GM04504 (cell line): ENCODE results near the gene SIGLEC8.
A peak's percentile ranks its signal among the peaks of the same experiment; 100 is the strongest.
"Not testable (repeated sequence)": the region's sequence is repeated elsewhere in the genome, so short reads cannot be mapped to it uniquely, and the experiment has no call there.

Experiments
- DNase-seq: peaks from one replicate; pipeline ENCODE4 v3.0.0-alpha.2; 2012; ENCODE audit warnings: low read depth

The SIGLEC8 gene

GRCh38 chr19:51473009-51473707, 14.9 kb upstream of the SIGLEC8 start:
- DNase-seq, result peak; percentile 44

- DNase-seq, result no peak
Observed at GRCh38 chr19:51472607-51473006, 14.4 kb upstream of the SIGLEC8 start.

GRCh38 chr19:51471527-51471926, 13.3 kb upstream of the SIGLEC8 start:
- DNase-seq, result no peak

DNA sequence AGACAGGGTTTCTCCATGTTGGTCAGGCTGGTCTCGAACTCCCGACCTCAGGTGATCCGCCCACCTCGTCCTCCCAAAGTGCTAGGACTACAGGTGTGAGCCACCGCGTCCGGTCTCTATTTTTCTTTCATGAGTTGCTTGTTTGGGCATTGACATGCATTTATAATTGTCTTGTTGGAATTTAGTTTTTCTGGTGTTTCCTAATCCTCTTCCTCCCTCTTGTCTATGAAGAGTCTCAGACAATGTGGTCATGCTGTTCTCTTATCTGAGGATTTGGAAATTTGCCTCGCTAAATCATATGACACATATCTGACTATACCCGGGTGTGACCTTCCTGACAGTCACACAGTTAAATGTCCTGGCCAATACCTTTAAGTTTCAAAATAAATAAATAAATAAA, 12.7 kb upstream of the SIGLEC8 start:
- DNase-seq, result no peak

GRCh38 chr19:51469629-51470028, 11.4 kb upstream of the SIGLEC8 start:
- DNase-seq, result no peak

GRCh38 chr19:51469162-51469561, 10.9 kb upstream of the SIGLEC8 start:
- DNase-seq, result no peak

DNA sequence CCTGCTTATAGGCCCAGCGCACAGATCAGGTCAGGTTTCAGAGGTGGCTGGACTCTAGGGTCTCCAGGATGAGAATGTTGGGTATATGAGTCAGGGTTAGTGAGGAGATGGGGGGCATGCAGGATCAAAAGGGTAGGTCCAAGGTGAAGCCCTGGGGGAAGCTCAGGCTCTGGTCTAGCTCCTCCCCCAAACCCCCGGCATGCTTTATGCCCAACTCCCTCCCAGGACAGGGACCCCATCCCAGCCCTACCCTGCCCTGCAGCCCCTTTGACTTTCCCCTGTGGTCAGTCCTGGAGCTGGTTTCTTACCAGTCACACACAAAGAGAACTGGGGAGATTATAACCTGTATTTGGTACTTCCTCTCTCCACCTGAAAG, 10.3 kb upstream of the SIGLEC8 start:
- DNase-seq, result no peak

DNA sequence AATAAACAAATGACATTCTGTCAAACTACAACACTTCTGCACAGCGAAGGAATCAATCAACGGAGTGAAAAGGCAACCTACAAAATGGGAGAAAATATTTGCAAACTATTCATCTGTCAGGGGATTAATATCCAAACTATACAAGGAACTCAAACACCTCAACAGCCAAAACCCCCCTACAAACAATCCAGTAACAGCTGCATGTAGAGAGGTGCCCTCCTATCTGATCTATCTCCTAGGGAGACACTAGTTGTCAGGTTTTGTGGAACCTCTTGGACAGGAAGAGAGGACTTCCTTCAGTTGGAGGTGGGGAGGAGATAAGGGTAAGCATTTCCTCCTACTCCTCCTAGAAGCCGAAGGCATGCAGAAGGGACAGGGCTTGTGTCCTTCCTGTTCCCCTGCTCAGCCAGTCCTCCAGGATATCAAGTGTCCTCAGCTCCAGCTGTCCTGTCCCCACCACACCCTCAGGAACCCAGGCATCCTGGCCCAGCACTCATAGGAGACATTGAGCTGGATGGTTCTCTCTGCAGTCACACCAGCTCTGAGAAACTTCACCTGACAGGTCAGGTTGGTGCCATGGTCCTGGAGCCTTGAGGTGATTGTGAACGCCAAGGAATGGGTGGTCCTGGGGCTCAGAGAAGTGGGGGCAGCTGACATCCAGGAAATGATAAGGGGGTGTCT, 9.8 kb upstream of the SIGLEC8 start:
- DNase-seq, result no peak

DNA sequence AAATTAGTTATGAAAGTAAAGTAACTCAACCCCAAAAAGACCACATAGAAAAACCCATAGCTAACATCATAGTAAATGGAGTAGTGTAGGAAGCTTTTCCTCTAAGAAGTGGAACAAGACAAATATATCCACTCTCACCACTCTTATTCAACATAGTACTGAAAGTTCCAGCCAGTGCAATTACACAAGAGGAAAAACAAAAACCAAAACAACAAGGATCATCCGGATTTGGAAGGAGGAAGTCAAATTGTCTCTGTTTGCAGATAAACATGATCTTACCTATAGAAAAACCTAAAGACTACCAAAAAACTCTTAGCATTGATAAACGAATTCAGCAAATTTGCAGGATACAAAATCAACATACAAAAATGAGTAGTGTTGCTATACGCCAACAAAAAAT, 8.5 kb upstream of the SIGLEC8 start:
- DNase-seq, result no peak

- DNase-seq, result not testable (repeated sequence)
Observed at GRCh38 chr19:51463976-51464581, 5.8 kb upstream of the SIGLEC8 start.

GRCh38 chr19:51462681-51463080, 4.4 kb upstream of the SIGLEC8 start:
- no peak for DNase-seq

GRCh38 chr19:51462276-51462675, 4.0 kb upstream of the SIGLEC8 start:
- no peak for DNase-seq

DNA sequence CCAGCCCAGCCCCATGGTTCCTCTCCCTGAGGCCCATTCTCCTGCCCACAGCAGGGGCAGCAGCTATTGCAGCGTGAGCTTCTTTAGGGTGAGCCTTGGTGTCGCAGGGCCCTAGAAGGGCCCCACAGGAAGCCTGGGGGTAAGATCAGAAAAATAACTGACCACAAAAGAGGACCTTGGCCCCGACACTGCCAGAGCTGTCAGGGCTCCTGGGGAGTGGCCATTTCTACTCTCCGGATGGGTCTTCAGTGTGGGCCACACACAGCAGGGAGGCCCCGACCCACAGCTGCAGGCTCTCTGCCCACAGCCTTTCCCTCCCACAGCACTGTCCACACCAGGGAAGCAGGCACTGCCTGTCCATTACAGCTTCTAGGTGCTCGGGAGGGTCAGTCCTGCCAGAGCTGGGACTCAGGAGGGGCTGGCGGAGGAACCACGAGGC, 3.5 kb upstream of the SIGLEC8 start:
- DNase-seq, result no peak

DNA sequence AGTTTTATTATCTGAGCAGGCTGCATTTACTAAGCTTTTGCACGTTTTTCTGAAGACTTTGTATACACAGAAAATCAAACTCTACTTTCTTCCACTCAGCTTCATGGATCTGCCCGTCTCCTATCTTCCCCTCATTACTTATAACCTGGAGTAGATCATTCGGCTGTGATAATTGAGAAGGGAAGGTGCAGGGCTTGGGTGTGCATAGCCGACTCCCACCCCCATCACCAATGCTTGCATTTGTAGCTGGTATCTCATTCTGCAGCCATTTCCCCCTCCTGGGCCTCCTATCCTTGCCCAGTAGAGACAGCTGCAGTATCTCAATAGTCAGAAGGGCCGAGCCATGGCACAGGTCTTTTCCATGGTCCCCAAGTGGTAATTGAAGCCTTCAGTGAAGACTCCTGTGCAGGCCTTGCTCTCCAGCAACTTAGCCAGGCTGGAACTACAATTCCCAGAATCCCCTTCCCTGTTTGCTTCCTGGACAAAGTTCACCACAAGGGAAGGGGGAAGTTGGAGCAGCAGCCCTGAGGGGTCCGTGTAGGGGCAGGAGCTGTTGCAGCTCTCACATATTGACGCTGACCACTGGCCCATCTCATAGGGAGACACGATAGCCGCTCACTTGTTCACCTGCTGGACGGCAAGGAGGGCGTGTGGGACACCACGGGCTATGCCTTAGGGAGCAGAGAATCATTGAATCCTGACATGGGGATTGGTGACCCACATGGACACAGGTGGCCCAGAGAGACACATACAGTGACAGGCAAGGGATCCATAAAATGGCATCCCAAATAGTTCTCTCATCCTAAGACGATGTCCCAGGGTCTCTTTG, 2.1 kb upstream of the SIGLEC8 start:
- no peak for DNase-seq

DNA sequence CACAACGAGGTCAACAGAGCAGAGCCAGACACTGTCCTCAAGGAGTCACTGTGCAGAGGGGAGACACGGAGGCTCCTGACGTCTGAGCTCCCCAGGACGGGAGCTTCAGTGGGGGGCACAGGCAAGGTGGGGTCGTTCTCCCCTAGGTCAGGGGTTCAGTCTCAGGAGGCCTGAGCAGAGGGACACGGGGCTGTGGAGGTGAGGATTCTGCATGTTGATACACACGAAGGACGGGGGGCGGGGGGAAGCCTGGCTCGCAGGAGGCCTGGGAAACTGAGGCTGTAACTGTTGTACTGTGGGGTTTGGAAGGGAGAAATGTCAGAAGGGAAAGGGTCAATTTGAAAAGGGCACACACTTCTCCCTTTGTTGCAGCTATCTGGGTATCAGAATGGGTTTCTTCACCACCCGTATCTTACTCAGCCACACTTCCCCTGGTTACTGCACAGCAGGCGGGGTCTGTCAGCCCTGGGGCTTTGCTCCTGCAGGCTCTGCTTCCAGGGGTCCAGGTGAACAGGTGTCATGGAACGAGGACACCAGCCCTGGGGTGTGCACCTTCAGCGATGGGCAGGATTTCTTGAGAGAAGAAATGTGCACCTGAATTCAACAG, 748 bp upstream of the SIGLEC8 start:
- no peak for DNase-seq

DNA sequence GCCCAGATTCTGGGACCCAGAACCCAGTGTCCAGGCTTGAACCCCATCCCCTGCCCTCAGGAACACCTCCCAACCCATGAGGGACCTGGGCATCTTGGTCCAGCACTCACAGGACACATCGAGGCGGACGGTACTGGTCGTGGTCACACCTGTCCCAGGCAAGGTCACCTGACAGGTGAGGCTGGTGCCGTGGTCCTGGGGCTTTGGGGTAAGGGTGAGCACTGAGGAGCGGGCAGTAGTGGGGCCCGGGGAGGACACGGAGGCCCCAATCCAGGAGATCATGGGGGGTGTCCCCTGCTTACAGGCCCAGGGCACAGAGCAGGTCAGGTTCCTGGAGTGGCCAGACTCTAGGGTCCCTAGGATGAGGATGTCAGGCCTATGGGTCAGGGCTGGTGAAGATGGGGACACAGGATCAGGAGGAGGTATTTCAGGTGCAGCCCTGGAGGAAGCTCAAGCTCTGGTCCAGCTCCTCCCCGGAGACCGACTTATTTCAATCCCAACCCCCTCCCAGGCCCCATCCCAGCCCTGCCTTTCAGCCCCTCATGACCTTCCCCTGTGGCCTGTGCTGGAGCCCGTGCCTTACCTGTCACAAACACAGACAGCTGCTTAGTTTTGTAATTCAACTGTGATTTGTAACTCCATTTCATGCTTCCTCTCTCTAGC, 772 bp downstream of the SIGLEC8 start:
- no peak for DNase-seq

GRCh38 chr19:51456541-51457290, 1.5 kb downstream of the SIGLEC8 start:
- DNase-seq, result no peak

GRCh38 chr19:51450730-51451307, 7.4 kb downstream of the SIGLEC8 start:
- no peak for DNase-seq

DNA sequence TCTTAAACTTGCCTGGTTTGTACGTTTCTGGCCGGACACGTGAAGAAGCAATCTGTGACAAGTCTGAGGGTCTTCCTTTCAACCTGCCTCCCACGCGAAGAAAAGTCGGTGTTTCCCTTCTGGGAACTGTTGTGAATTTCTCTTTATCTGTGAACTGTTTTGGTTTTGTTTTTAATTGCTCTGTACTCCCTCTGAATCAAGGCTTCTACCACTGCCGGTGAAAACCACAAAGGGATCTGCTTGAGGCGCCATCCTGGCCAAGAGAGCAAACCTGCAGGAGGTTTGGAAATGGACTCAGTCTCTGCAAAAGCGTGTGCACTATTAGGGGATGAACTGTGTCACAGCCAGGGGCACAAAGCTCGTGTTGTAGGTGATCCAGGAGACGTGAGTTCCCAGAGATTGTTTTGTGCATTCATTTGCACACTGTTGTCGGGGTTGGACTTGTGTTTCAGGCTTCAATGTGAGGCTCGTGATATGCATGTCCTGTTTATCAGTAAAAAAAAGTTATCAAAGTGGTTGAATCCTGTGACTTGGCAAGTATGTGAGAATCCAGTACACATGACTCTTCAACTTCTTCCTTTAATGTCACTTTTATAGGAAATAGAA, 9.7 kb downstream of the SIGLEC8 start:
- DNase-seq, result no peak

GRCh38 chr19:51448011-51448410, 10.2 kb downstream of the SIGLEC8 start:
- no peak for DNase-seq
